WTC11 (cell line): ENCODE results near the gene ADD1. TPM values are rescaled to one million over a fixed set of nuclear protein-coding genes. Genes with fewer than 3 reads are reported as not detected.
A peak's percentile ranks its signal among the peaks of the same experiment; 100 is the strongest.

Experiments
- ATAC-seq: fragments of 200-7000 bp; cut with Tn5 transposase; 2 replicates; pipeline ENCODE4 v1.10.0; 2021; ENCODE audit warnings: mild to moderate bottlenecking, moderate library complexity
- CTCF ChIA-PET: fragments of 300-600 bp; sonication (Branson Sonifier 250); formaldehyde crosslinking; loops from one replicate; lab custom pipeline; 2021; ENCODE audit warnings: antibody characterized with exemption; lab: Charles Lee
- POLR2A ChIA-PET: fragments of 350-600 bp; sonication (Branson Sonifier 250); formaldehyde crosslinking; loops from one replicate; lab custom pipeline; 2021; ENCODE audit warnings: antibody characterized with exemption; lab: Charles Lee
- DNase-seq: peaks from one replicate; pipeline ENCODE4 v3.0.0; 2021; ENCODE audit warnings: low spot score
- H3K27ac Mint-ChIP-seq: 2 replicates; pipeline ENCODE4 v1.8.0; 2021; ENCODE audit warnings: mixed read lengths
- H3K27me3 Mint-ChIP-seq: 2 replicates; pipeline ENCODE4 v1.8.0; 2021; ENCODE audit warnings: low read depth, mild to moderate bottlenecking, moderate library complexity, mixed read lengths
- H3K36me3 Mint-ChIP-seq: 2 replicates; pipeline ENCODE4 v1.8.0; 2021; ENCODE audit warnings: mixed read lengths
- H3K4me1 Mint-ChIP-seq: 2 replicates; pipeline ENCODE4 v1.8.0; 2022; ENCODE audit warnings: mixed read lengths
- H3K4me3 Mint-ChIP-seq: 2 replicates; pipeline ENCODE4 v1.8.0; 2021; ENCODE audit warnings: mild to moderate bottlenecking, moderate library complexity, mixed read lengths
- H3K9me3 Mint-ChIP-seq: 2 replicates; pipeline ENCODE4 v1.8.0; 2021; ENCODE audit warnings: mixed read lengths
- AR ChIP-seq: fragments of 250-450 bp; sonication (Bioruptor Pico); IDR thresholded peaks from 2 replicates; pipeline ENCODE4 v1.9.0; 2021; ENCODE audit warnings: mild to moderate bottlenecking
- ATF6 ChIP-seq: sonication (generic); formaldehyde crosslinking; IDR thresholded peaks from 2 replicates; pipeline ENCODE4 v1.8.1; 2023; ENCODE audit warnings: mild to moderate bottlenecking, missing genetic modification reagents
- ESRRA ChIP-seq: sonication (generic); formaldehyde crosslinking; IDR thresholded peaks from 2 replicates; pipeline ENCODE4 v1.8.1; 2022; ENCODE audit warnings: mild to moderate bottlenecking, missing genetic modification reagents, borderline replicate concordance
- FOXK1 ChIP-seq: sonication (generic); formaldehyde crosslinking; IDR thresholded peaks from 2 replicates; pipeline ENCODE4 v1.8.0; 2022; ENCODE audit warnings: mild to moderate bottlenecking, moderate library complexity, missing genetic modification reagents
- FOXP1 ChIP-seq: sonication (generic); formaldehyde crosslinking; IDR thresholded peaks from 2 replicates; pipeline ENCODE4 v1.8.0; 2022; ENCODE audit warnings: missing genetic modification reagents, mild to moderate bottlenecking, moderate library complexity, borderline replicate concordance
- PRRX2 ChIP-seq: fragments of 250-450 bp; sonication (Bioruptor Pico); IDR thresholded peaks from 2 replicates; pipeline ENCODE4 v1.8.0; 2021; ENCODE audit warnings: mild to moderate bottlenecking
- SMAD4 ChIP-seq: sonication (generic); formaldehyde crosslinking; IDR thresholded peaks from 2 replicates; pipeline ENCODE4 v1.8.0; 2022; ENCODE audit warnings: mild to moderate bottlenecking, missing genetic modification reagents
- ZNF232 ChIP-seq: sonication (generic); formaldehyde crosslinking; IDR thresholded peaks from 2 replicates; pipeline ENCODE4 v1.8.0; 2022; ENCODE audit warnings: mild to moderate bottlenecking, missing genetic modification reagents
- ZNF396 ChIP-seq: fragments of 250-450 bp; sonication (Bioruptor Pico); IDR thresholded peaks from 2 replicates; pipeline ENCODE4 v1.8.0; 2021; ENCODE audit warnings: mild to moderate bottlenecking, moderate library complexity, borderline replicate concordance
- ZNF425 ChIP-seq: fragments of 250-450 bp; sonication (Bioruptor Pico); conservative IDR thresholded peaks from 2 replicates; pipeline ENCODE4 v1.9.0; 2021; ENCODE audit warnings: mild to moderate bottlenecking
- total RNA-seq: library from RNA; stranded (reverse); gene quantifications from 3 replicates; pipeline ENCODE4 v1.2.3, GENCODE V29; 2021
- TF ChIP-seq, protein P1 (sequence below): sonication (generic); formaldehyde crosslinking; IDR thresholded peaks from 2 replicates; pipeline ENCODE4 v1.8.1; 2023; ENCODE audit warnings: mild to moderate bottlenecking, missing genetic modification reagents, borderline replicate concordance
- TF ChIP-seq, protein P2 (sequence below): fragments of 250-450 bp; sonication (Bioruptor Pico); IDR thresholded peaks from 2 replicates; pipeline ENCODE4 v1.8.0; 2021; ENCODE audit warnings: mild to moderate bottlenecking

ADD1 gene
- total RNA-seq, 1 experiment from 2014 or later: 178 TPM

GRCh38 chr4:2866891-2867290 is 23.2 kb downstream of the ADD1 start:
- ATAC-seq (no peak), DNase-seq (no peak)
- ChIA-PET POLR2A (no interaction called here), CTCF (interaction anchor here (0.9 kb wide), 1 partner anchor 30 kb away, joined by 3 read pairs; no protein-coding TSS in a partner anchor)
- Mint-ChIP-seq H3K4me3 (no peak overlapping the region), H3K27ac (peak overlapping the region; percentile 81), H3K36me3 (peaks cover 3% of the 10 kb centered on the region; the same call in 1 of the 2 replicates), H3K9me3 (no peaks in the 10 kb centered on the region), H3K27me3 (no peaks in the 10 kb centered on the region), H3K4me1 (peaks cover 76% of the 10 kb centered on the region)
- TF ChIP-seq AR (no peak), FOXP1 (CRISPR knock-in tag) (no peak), FOXK1 (CRISPR knock-in tag) (no peak), ATF6 (CRISPR knock-in tag) (no peak), SMAD4 (CRISPR knock-in tag) (no peak), ZNF396 (CRISPR knock-in tag) (no peak), ESRRA (CRISPR knock-in tag) (no peak), ZNF232 (CRISPR knock-in tag) (no peak), ZNF425 (CRISPR knock-in tag) (no peak), PRRX2 (no peak)
- TF ChIP-seq, protein P1, sequence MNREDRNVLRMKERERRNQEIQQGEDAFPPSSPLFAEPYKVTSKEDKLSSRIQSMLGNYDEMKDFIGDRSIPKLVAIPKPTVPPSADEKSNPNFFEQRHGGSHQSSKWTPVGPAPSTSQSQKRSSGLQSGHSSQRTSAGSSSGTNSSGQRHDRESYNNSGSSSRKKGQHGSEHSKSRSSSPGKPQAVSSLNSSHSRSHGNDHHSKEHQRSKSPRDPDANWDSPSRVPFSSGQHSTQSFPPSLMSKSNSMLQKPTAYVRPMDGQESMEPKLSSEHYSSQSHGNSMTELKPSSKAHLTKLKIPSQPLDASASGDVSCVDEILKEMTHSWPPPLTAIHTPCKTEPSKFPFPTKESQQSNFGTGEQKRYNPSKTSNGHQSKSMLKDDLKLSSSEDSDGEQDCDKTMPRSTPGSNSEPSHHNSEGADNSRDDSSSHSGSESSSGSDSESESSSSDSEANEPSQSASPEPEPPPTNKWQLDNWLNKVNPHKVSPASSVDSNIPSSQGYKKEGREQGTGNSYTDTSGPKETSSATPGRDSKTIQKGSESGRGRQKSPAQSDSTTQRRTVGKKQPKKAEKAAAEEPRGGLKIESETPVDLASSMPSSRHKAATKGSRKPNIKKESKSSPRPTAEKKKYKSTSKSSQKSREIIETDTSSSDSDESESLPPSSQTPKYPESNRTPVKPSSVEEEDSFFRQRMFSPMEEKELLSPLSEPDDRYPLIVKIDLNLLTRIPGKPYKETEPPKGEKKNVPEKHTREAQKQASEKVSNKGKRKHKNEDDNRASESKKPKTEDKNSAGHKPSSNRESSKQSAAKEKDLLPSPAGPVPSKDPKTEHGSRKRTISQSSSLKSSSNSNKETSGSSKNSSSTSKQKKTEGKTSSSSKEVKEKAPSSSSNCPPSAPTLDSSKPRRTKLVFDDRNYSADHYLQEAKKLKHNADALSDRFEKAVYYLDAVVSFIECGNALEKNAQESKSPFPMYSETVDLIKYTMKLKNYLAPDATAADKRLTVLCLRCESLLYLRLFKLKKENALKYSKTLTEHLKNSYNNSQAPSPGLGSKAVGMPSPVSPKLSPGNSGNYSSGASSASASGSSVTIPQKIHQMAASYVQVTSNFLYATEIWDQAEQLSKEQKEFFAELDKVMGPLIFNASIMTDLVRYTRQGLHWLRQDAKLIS: no peak
- TF ChIP-seq, protein P2, sequence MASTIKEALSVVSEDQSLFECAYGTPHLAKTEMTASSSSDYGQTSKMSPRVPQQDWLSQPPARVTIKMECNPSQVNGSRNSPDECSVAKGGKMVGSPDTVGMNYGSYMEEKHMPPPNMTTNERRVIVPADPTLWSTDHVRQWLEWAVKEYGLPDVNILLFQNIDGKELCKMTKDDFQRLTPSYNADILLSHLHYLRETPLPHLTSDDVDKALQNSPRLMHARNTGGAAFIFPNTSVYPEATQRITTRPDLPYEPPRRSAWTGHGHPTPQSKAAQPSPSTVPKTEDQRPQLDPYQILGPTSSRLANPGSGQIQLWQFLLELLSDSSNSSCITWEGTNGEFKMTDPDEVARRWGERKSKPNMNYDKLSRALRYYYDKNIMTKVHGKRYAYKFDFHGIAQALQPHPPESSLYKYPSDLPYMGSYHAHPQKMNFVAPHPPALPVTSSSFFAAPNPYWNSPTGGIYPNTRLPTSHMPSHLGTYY (CRISPR knock-in tag): no peak
